Ovary (tissue), 3 donors: ENCODE measurements around the gene CNR1.

Experiments
- EP300 ChIP-seq: sonication (generic); formaldehyde crosslinking; IDR thresholded peaks from one replicate; pipeline ENCODE4 v1.6.1; 2017; ENCODE audit warnings: antibody characterized with exemption
- TF ChIP-seq, protein P1 (sequence below), 3 donors: fragments of 450-650 bp in 2 of 3; fragments of 200-600 bp in 1 of 3; IDR thresholded peaks; one replicate each; pipeline versions ENCODE4 v1.5.1 to v1.8.0; 2016 to 2022; ENCODE audit warnings: antibody characterized with exemption in 3 of 3, mild to moderate bottlenecking in 1 of 3
- donor health status: DM: no; HTN: no; CAD: no.

GRCh38 chr6:88163616-88164015 lies 2.5 kb downstream of the CNR1 start:
- no peak for TF ChIP-seq EP300
- TF ChIP-seq, protein P1, sequence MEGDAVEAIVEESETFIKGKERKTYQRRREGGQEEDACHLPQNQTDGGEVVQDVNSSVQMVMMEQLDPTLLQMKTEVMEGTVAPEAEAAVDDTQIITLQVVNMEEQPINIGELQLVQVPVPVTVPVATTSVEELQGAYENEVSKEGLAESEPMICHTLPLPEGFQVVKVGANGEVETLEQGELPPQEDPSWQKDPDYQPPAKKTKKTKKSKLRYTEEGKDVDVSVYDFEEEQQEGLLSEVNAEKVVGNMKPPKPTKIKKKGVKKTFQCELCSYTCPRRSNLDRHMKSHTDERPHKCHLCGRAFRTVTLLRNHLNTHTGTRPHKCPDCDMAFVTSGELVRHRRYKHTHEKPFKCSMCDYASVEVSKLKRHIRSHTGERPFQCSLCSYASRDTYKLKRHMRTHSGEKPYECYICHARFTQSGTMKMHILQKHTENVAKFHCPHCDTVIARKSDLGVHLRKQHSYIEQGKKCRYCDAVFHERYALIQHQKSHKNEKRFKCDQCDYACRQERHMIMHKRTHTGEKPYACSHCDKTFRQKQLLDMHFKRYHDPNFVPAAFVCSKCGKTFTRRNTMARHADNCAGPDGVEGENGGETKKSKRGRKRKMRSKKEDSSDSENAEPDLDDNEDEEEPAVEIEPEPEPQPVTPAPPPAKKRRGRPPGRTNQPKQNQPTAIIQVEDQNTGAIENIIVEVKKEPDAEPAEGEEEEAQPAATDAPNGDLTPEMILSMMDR (IDR thresholded peaks at IDR 0.05) = no peak
